ENCODE results near the gene WIPF2.

WIPF2 gene

GRCh38 chr17:40241252-40241834 lies 22.2 kb downstream of the WIPF2 start:
- Histone ChIP-seq H3K9me3 (ENCODE audit: insufficient read depth, low read length) (no peaks in the 10 kb centered on the region), H3K4me3 (ENCODE audit: insufficient read length, low read depth) (no peak overlapping the region), H3K4me1 (ENCODE audit: insufficient read depth, insufficient read length) (no peaks in the 10 kb centered on the region), H3K9ac (ENCODE audit: insufficient read length, low read depth) (no peak overlapping the region), H3K27me3 (ENCODE audit: insufficient read depth, insufficient read length) (no peaks in the 10 kb centered on the region), H3K36me3 (ENCODE audit: insufficient read depth, insufficient read length, low read length) (peaks cover 3% of the 10 kb centered on the region)
- no peak for DNase-seq (ENCODE audit: low read depth, low spot score)
- TF ChIP-seq YY1 (IDR thresholded peaks at IDR 0.05; ENCODE audit: insufficient read depth, insufficient read length): no peak
- no peak for TF ChIP-seq ZNF274 (IDR thresholded peaks at IDR 0.05; ENCODE audit: low read depth, low read length)

GRCh38 chr17:40242774-40243173 lies 23.7 kb downstream of the WIPF2 start:
- TF ChIP-seq ZNF274 (IDR thresholded peaks at IDR 0.05; ENCODE audit: low read depth, low read length) (no peak), YY1 (IDR thresholded peaks at IDR 0.05; ENCODE audit: insufficient read depth, insufficient read length) (no peak), SUZ12 (IDR thresholded peaks at IDR 0.05; ENCODE audit: extremely low read depth, insufficient read depth, insufficient read length) (no peak)
- no peak for DNase-seq (ENCODE audit: low read depth, low spot score)

GRCh38 chr17:40243761-40244160 lies 24.7 kb downstream of the WIPF2 start:
- no peak overlapping the region for H3K4me3 ChIP-seq (ENCODE audit: insufficient read length, low read depth)
- DNase-seq (ENCODE audit: low read depth, low spot score): no peak
- H3K36me3 ChIP-seq (ENCODE audit: insufficient read depth, insufficient read length, low read length): peaks cover 3% of the 10 kb centered on the region
- H3K9me3 ChIP-seq (ENCODE audit: insufficient read depth, low read length): no peaks in the 10 kb centered on the region
- no peaks in the 10 kb centered on the region for H3K27me3 ChIP-seq (ENCODE audit: insufficient read depth, insufficient read length)
- no peaks in the 10 kb centered on the region for H3K4me1 ChIP-seq (ENCODE audit: insufficient read depth, insufficient read length)
- H3K9ac ChIP-seq (ENCODE audit: insufficient read length, low read depth): no peak overlapping the region
- TF ChIP-seq SUZ12 (IDR thresholded peaks at IDR 0.05; ENCODE audit: extremely low read depth, insufficient read depth, insufficient read length): no peak
- no peak for TF ChIP-seq YY1 (IDR thresholded peaks at IDR 0.05; ENCODE audit: insufficient read depth, insufficient read length)
- no peak for TF ChIP-seq ZNF274 (IDR thresholded peaks at IDR 0.05; ENCODE audit: low read depth, low read length)

More at GRCh38 chr17:40242774-40243173, 23.7 kb downstream of the WIPF2 start:
- H3K4me3 ChIP-seq (ENCODE audit: insufficient read length, low read depth): no peak overlapping the region
- no peak overlapping the region for H3K9ac ChIP-seq (ENCODE audit: insufficient read length, low read depth)
- H3K27me3 ChIP-seq (ENCODE audit: insufficient read depth, insufficient read length): no peaks in the 10 kb centered on the region
- H3K36me3 ChIP-seq (ENCODE audit: insufficient read depth, insufficient read length, low read length): peaks cover 3% of the 10 kb centered on the region
- H3K4me1 ChIP-seq (ENCODE audit: insufficient read depth, insufficient read length): no peaks in the 10 kb centered on the region
- no peaks in the 10 kb centered on the region for H3K9me3 ChIP-seq (ENCODE audit: insufficient read depth, low read length)

- Histone ChIP-seq H3K4me3 (ENCODE audit: insufficient read length, low read depth) (no peak overlapping the region), H3K9ac (ENCODE audit: insufficient read length, low read depth) (no peak overlapping the region), H3K27me3 (ENCODE audit: insufficient read depth, insufficient read length) (no peaks in the 10 kb centered on the region), H3K4me1 (ENCODE audit: insufficient read depth, insufficient read length) (no peaks in the 10 kb centered on the region), H3K9me3 (ENCODE audit: insufficient read depth, low read length) (no peaks in the 10 kb centered on the region), H3K36me3 (ENCODE audit: insufficient read depth, insufficient read length, low read length) (peaks cover 3% of the 10 kb centered on the region)
- DNase-seq (ENCODE audit: low read depth, low spot score): no peak
- TF ChIP-seq ZNF274 (IDR thresholded peaks at IDR 0.05; ENCODE audit: low read depth, low read length): no peak
- no peak for TF ChIP-seq YY1 (IDR thresholded peaks at IDR 0.05; ENCODE audit: insufficient read depth, insufficient read length)
- TF ChIP-seq SUZ12 (IDR thresholded peaks at IDR 0.05; ENCODE audit: extremely low read depth, insufficient read depth, insufficient read length): no peak
Measured at GRCh38 chr17:40244255-40244654, 25.2 kb downstream of the WIPF2 start.

- Histone ChIP-seq H3K4me1 (ENCODE audit: insufficient read depth, insufficient read length) (no peaks in the 10 kb centered on the region), H3K9ac (ENCODE audit: insufficient read length, low read depth) (no peak overlapping the region), H3K9me3 (ENCODE audit: insufficient read depth, low read length) (no peaks in the 10 kb centered on the region), H3K4me3 (ENCODE audit: insufficient read length, low read depth) (no peak overlapping the region), H3K36me3 (ENCODE audit: insufficient read depth, insufficient read length, low read length) (peaks cover 3% of the 10 kb centered on the region), H3K27me3 (ENCODE audit: insufficient read depth, insufficient read length) (no peaks in the 10 kb centered on the region)
- DNase-seq (ENCODE audit: low read depth, low spot score): no peak
- no peak for TF ChIP-seq SUZ12 (IDR thresholded peaks at IDR 0.05; ENCODE audit: extremely low read depth, insufficient read depth, insufficient read length)
- no peak for TF ChIP-seq ZNF274 (IDR thresholded peaks at IDR 0.05; ENCODE audit: low read depth, low read length)
- TF ChIP-seq YY1 (IDR thresholded peaks at IDR 0.05; ENCODE audit: insufficient read depth, insufficient read length): no peak
Measured at GRCh38 chr17:40247926-40248495, 28.9 kb downstream of the WIPF2 start.

- no peak for DNase-seq (ENCODE audit: low read depth, low spot score)
- no peaks in the 10 kb centered on the region for H3K4me1 ChIP-seq (ENCODE audit: insufficient read depth, insufficient read length)
- H3K9me3 ChIP-seq (ENCODE audit: insufficient read depth, low read length): no peaks in the 10 kb centered on the region
- H3K9ac ChIP-seq (ENCODE audit: insufficient read length, low read depth): no peak overlapping the region
- H3K27me3 ChIP-seq (ENCODE audit: insufficient read depth, insufficient read length): no peaks in the 10 kb centered on the region
- TF ChIP-seq SUZ12 (IDR thresholded peaks at IDR 0.05; ENCODE audit: extremely low read depth, insufficient read depth, insufficient read length) (no peak), YY1 (IDR thresholded peaks at IDR 0.05; ENCODE audit: insufficient read depth, insufficient read length) (no peak), ZNF274 (IDR thresholded peaks at IDR 0.05; ENCODE audit: low read depth, low read length) (no peak)
- H3K36me3 ChIP-seq (ENCODE audit: insufficient read depth, insufficient read length, low read length): peaks cover 3% of the 10 kb centered on the region
- H3K4me3 ChIP-seq (ENCODE audit: insufficient read length, low read depth): no peak overlapping the region
Measured at GRCh38 chr17:40248507-40248906, 29.4 kb downstream of the WIPF2 start.

- TF ChIP-seq ZNF274 (IDR thresholded peaks at IDR 0.05; ENCODE audit: low read depth, low read length) (no peak), SUZ12 (IDR thresholded peaks at IDR 0.05; ENCODE audit: extremely low read depth, insufficient read depth, insufficient read length) (no peak), YY1 (IDR thresholded peaks at IDR 0.05; ENCODE audit: insufficient read depth, insufficient read length) (no peak)
- no peak overlapping the region for H3K9ac ChIP-seq (ENCODE audit: insufficient read length, low read depth)
- no peak overlapping the region for H3K4me3 ChIP-seq (ENCODE audit: insufficient read length, low read depth)
- H3K27me3 ChIP-seq (ENCODE audit: insufficient read depth, insufficient read length): no peaks in the 10 kb centered on the region
- DNase-seq (ENCODE audit: low read depth, low spot score): no peak
- no peaks in the 10 kb centered on the region for H3K9me3 ChIP-seq (ENCODE audit: insufficient read depth, low read length)
- H3K36me3 ChIP-seq (ENCODE audit: insufficient read depth, insufficient read length, low read length): peaks cover 5% of the 10 kb centered on the region
- H3K4me1 ChIP-seq (ENCODE audit: insufficient read depth, insufficient read length): no peaks in the 10 kb centered on the region
Measured at GRCh38 chr17:40251576-40251975, 32.5 kb downstream of the WIPF2 start.
